ENCODE results near the gene FOXP1.
A peak's percentile ranks its signal among the peaks of the same experiment; 100 is the strongest.

Gene FOXP1

DNA sequence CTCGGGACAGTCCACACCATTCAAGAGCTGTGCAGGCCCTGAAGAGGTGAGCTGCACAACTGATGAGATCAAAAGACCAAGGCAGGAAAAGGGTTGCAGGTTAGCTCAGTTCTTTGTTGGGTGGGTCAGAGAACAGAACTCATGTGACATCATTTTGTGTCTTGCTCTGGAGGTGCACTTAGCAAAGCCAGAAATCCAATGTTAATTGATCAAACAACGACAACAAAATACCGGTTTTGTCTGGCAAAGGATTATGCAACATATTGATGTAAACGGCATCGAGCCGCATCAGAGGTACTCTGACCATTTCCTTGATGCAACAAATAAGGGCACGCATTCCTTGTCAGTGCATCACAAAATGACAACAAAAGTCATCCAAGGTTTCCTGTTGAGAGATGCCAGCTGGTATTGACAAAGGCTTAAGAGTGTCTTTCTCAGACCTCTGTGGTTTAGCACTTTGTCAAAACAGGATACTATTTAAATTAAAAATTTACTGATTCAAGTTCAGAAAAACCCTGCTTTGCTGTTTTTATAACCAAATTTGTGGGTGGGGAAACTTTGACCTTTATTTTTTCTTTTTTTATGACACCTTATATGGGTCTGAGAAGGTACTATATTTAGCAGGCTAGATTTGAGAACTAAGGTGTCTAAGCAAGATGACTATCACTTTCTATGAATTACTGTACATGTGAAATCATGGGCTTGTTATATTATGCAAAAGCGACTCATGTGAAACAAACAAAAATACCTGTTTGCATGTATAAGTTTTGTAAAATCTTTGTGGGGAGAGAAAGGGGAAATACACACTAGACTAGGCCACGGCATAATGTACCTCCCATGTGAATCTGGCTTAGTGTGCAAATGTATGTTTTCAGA is 496.1 kb downstream of the FOXP1 start:
- no peak for TF ChIP-seq JUND (IDR thresholded peaks at IDR 0.05; ENCODE audit: low read depth)
- in situ Hi-C loops (cut with HindIII; ENCODE audit: low pct_unique_long_range_greater_than_20kb, low sequenced_read_pairs): no loop called here
- peak in 1 of 2 experiments; percentile 39 for DNase-seq (ENCODE audit: low read depth in 1 of 2, low spot score in 1 of 2)

DNA sequence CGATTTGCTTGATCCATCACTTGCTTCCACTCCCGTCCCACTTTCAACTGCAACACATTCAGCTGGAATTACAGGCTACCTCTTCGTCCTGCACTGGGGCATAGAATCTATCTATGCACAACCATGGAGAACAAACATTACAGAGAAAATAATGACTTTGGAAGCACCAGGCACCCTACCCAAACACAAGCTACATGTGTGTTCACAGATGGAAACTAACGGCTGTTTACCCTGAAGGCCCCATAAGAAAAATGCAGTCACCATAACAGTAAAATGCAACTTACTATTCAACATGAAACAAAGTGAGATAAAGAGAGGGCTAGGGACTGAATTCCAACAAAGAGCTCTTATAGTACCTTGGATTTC is 496.8 kb downstream of the FOXP1 start:
- no peak for DNase-seq (ENCODE audit: low read depth in 1 of 2, low spot score in 1 of 2)
- in situ Hi-C loops (cut with HindIII; ENCODE audit: low pct_unique_long_range_greater_than_20kb, low sequenced_read_pairs): no loop called here
- TF ChIP-seq JUND (IDR thresholded peaks at IDR 0.05; ENCODE audit: low read depth): no peak

DNA sequence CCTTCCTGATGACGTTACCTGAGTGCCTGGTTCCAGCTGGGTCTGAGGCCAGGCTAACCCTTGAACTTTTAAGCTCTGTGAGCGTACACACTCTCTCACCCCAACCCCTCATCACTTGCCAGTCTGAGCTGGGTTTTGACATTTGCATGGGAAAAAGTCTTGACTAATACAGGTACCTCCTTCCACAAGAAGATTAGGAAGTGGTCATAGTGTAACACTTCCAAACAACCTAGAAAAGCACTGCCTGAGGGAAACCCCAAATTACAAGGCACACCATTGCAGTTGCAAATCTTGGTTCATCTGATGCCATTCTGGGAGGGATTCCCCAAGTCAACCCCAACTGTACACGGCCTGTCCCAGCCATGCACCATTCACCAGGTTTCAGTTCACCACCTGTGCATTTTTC is 499.8 kb downstream of the FOXP1 start:
- in situ Hi-C loops (cut with HindIII; ENCODE audit: low pct_unique_long_range_greater_than_20kb, low sequenced_read_pairs): no loop called here
- no peak for TF ChIP-seq JUND (IDR thresholded peaks at IDR 0.05; ENCODE audit: low read depth)

DNA sequence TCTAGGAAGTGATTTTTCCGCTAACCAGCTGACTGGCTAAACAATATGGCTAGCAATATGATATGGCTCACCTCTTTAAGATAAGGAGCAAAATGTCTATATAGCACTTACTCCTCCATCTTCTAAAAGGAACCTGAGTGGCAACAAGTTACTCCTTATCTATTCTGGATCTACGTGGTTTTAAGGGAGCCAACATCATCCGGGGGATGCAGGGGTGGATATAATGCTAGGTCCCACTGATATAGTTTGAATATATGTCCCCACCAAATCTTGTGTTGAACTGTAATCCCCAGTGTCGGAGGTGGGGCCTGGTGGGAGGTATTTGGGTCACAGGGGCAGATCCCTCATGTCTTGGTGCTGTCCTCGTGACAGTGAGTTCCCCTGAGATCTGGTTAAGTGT is 500.7 kb downstream of the FOXP1 start:
- in situ Hi-C loops (cut with HindIII; ENCODE audit: low pct_unique_long_range_greater_than_20kb, low sequenced_read_pairs): no loop called here
- TF ChIP-seq JUND (IDR thresholded peaks at IDR 0.05; ENCODE audit: low read depth): no peak
- DNase-seq (ENCODE audit: low read depth in 1 of 2, low spot score in 1 of 2): no peak

More for the DNA sequence above, 499.8 kb downstream of the FOXP1 start:
- no peak for DNase-seq (ENCODE audit: low read depth in 1 of 2, low spot score in 1 of 2)

DNA sequence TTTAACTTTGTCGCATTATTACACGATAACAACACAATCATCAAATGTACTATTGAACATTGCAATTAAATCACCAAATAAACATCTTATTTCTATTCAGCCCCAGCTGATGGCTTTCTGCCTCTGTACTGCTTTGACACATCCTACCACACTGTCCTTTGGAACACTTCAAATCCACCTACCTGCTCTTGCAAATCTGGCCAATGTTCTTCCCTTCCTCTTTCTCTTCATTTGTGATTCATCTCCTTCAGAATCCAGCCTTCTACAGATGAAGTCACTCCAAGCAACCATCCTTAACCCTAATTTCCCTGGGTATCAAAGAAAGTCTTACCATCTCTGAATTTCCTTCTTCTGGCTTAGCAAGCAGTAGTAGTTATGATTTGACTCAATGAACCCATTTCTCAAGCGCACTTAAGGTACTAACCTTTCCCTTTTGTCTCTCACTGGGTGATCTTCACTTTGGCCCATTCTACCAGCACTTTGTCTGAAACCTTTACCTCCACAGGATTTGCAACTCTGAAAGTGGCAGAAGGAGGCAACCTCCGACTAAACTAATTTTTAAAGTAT is 502.9 kb downstream of the FOXP1 start:
- in situ Hi-C loops (cut with HindIII; ENCODE audit: low pct_unique_long_range_greater_than_20kb, low sequenced_read_pairs): no loop called here
- no peak for TF ChIP-seq JUND (IDR thresholded peaks at IDR 0.05; ENCODE audit: low read depth)
- no peak for DNase-seq (ENCODE audit: low read depth in 1 of 2, low spot score in 1 of 2)

DNA sequence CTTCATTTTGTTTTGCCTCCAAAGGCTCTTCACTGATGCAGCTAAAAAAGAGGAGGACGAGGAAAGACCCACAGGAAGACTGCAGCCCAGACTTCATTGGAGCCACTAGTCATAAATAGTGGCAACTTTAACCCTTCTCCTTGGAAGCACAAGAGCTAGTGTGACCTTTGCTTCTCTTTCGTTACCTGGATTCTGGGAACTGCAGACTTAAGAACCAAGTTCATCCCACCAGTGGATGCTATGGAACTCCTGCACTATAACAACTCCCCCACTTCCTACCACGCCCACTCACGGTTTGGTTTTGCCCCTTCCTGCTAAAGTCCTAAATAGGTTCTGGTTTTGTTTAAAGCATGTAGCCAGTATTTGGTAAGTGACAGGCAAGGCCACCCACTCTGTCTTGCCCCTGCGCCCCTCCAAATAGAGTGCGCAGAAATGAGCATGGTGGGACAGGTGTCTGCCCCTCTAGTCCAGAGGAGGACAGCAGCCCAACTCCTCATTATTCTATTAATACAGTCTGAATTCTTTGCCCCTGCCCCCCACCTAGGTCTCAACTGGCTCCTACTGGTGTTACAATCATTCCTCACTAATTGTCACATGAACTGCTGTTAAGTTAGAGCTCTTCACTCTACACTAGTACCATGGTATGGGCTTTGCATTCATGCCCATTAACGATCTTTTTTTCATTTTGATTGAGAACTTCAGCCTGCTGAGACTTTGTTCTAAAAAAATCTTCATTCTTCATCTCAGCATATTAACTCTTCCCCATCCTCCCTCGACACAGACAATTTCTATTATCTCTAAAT is 504.6 kb downstream of the FOXP1 start:
- no peak for TF ChIP-seq JUND (IDR thresholded peaks at IDR 0.05; ENCODE audit: low read depth)
- in situ Hi-C loops (cut with HindIII; ENCODE audit: low pct_unique_long_range_greater_than_20kb, low sequenced_read_pairs): no loop called here
- DNase-seq (ENCODE audit: low read depth in 1 of 2, low spot score in 1 of 2): no peak

DNA sequence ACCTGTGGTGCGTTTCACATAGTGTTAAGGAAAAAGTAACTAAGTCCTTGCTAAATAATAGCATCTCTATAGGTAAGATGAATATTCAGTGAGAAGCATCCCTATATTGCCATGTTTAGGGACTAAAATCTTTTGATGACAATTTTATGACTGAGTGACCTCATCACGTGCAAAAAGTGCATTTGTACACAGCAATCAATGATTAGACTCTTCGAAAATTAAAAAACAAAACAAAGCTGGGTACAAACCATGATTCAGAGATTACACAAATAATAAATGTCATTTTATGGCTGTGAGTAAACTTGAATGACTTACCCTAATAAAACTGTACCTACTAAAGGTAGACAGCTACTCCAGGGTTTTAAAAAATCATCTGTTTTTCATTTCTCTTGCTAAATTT is 505.3 kb downstream of the FOXP1 start:
- no peak for DNase-seq (ENCODE audit: low read depth in 1 of 2, low spot score in 1 of 2)
- no peak for TF ChIP-seq JUND (IDR thresholded peaks at IDR 0.05; ENCODE audit: low read depth)
- in situ Hi-C loops (cut with HindIII; ENCODE audit: low pct_unique_long_range_greater_than_20kb, low sequenced_read_pairs): no loop called here

DNA sequence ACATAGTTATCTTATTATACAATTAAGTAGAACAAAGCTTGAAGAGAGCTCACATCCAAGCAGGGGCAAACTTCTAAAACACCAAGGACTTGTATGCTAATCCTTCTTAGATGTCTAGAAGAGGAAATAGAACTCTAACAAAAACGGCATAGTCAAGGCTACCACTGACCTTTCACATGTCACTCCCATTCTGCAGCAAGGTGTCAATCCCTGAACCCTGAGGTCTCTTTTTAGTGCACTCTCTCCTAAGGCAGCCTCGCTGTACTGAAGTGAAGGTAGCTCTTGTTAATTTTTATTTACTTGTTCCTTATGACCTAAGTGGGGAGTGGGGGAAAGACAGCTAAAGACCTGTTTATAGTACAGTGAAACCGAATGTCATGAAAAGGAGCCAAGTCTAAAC is 506.5 kb downstream of the FOXP1 start:
- no peak for DNase-seq (ENCODE audit: low read depth in 1 of 2, low spot score in 1 of 2)
- in situ Hi-C loops (cut with HindIII; ENCODE audit: low pct_unique_long_range_greater_than_20kb, low sequenced_read_pairs): no loop called here
- TF ChIP-seq JUND (IDR thresholded peaks at IDR 0.05; ENCODE audit: low read depth): no peak

DNA sequence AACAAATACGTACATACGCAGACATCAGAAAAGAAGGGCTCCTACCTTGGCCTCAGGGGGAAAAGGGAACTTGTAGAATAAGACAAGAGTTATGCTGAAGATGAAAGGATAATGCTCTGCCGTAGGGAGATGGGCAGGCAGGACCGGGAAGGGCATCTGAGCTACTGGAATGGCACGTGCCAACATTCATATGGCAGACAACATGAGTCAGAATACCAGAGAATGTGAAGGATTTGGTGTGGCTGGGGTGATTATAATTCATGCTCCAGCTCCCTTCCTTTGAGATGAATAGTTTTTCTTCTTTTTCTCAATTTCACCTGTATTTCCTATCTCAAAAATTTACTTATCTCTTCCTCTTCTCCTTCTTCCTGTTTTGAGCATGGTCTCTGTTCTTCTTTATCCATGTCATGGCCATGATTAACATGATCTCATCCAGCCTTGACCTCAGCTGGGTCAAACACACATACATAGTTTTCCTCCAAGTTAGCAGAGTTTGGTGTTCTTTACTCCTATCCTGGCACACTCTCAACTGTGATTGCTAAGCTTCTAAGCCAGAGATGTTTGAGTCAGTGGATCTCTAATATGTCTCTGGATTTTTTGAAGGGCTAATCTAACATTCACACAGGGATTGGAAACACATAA is 507.0 kb downstream of the FOXP1 start:
- TF ChIP-seq JUND (IDR thresholded peaks at IDR 0.05; ENCODE audit: low read depth): no peak
- no peak for DNase-seq (ENCODE audit: low read depth in 1 of 2, low spot score in 1 of 2)
- in situ Hi-C loops (cut with HindIII; ENCODE audit: low pct_unique_long_range_greater_than_20kb, low sequenced_read_pairs): no loop called here

DNA sequence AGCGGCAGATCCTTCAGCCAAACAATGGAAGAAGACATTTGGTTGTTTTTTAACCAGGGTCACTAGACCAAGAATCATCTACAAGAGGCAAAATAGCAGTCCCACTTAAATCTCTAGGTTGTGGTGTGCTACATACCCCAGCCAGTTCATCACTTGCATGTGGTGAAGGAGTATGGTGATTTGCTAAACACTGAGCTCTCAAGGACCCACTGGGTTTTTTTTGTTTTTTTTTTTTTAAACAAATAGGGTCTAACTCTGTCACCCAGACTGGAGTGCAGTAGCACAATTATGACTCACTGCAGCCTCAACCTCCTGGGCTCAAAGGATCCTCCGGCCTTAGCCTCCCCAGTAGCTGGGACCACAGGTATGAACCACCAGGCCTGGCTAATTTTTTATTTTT is 508.0 kb downstream of the FOXP1 start:
- no peak for DNase-seq (ENCODE audit: low read depth in 1 of 2, low spot score in 1 of 2)
- TF ChIP-seq JUND (IDR thresholded peaks at IDR 0.05; ENCODE audit: low read depth): no peak
- in situ Hi-C loops (cut with HindIII; ENCODE audit: low pct_unique_long_range_greater_than_20kb, low sequenced_read_pairs): no loop called here

DNA sequence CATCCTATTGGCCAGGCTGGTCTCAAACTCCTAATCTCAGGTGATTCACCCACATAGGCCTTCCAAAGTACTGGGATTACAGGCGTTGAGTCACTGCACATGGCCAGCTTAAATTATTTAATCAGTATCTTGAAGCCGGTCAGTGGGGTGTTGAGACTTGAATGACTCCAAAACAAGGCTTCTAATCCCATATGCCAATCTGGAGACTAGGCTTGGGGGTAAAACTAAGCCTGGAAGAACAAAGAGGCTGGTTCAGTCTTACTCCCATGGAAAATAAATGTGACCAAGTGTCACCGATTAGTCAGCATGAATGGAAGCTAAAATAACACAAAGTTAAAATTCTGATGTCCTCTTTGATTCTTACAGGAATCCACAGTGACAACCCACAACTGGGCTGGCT is 509.1 kb downstream of the FOXP1 start:
- TF ChIP-seq JUND (IDR thresholded peaks at IDR 0.05; ENCODE audit: low read depth): no peak
- in situ Hi-C loops (cut with HindIII; ENCODE audit: low pct_unique_long_range_greater_than_20kb, low sequenced_read_pairs): no loop called here
- DNase-seq (ENCODE audit: low read depth in 1 of 2, low spot score in 1 of 2): no peak

DNA sequence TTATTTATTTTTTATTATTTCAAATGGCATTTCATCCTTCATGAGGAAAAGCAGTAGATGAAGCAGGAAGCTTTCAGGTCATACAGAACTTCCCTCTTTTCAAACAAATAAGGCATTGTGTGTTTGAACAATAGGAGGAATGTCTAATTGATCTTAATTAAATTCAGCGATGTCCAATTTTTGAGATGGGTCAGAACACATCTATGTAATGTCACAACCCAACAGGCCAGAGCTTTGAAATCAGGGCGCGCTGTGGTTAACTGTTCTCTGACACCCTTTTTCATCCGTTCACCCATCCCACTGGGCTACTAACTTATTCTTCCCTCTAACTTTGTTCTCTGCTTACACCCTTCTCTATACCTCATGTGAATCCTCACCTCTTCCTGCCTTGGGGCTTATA is 510.5 kb downstream of the FOXP1 start:
- TF ChIP-seq JUND (IDR thresholded peaks at IDR 0.05; ENCODE audit: low read depth): no peak
- in situ Hi-C loops (cut with HindIII; ENCODE audit: low pct_unique_long_range_greater_than_20kb, low sequenced_read_pairs): no loop called here
- DNase-seq (ENCODE audit: low read depth in 1 of 2, low spot score in 1 of 2): no peak
